H9 (cell line): ENCODE results near the gene RBM19. TPM values are rescaled to one million over a fixed set of nuclear protein-coding genes. Genes with fewer than 3 reads are reported as not detected.
A peak's percentile ranks its signal among the peaks of the same experiment; 100 is the strongest.

ENCODE experiments used
- DNase-seq: peaks from one replicate; pipeline ENCODE4 v3.0.0-alpha.2; 2017
- H2AFZ ChIP-seq: one replicate; pipeline ENCODE4 v1.6.1; 2013; ENCODE audit warnings: mild to moderate bottlenecking, low read length, control low read depth, moderate library complexity
- H2AK5ac ChIP-seq: 2 replicates; pipeline ENCODE4 v1.6.1; 2013; ENCODE audit warnings: low read length, control low read depth, mixed read lengths; ENCODE audit not compliant: insufficient read length
- H2BK120ac ChIP-seq: one replicate; pipeline ENCODE4 v1.6.1; 2013; ENCODE audit warnings: low read depth, mild to moderate bottlenecking, low read length, control low read depth, inconsistent platforms; ENCODE audit not compliant: poor library complexity, severe bottlenecking
- H2BK12ac ChIP-seq: 2 replicates; pipeline ENCODE4 v1.6.1; 2013; ENCODE audit warnings: low read length, control low read depth, mixed read lengths, low read depth; ENCODE audit not compliant: insufficient read length
- H2BK15ac ChIP-seq: 2 replicates; pipeline ENCODE4 v1.6.1; 2013; ENCODE audit warnings: low read depth, low read length, control low read depth
- H2BK20ac ChIP-seq: one replicate; pipeline ENCODE4 v1.6.1; 2013; ENCODE audit warnings: low read depth, mild to moderate bottlenecking, low read length, control low read depth, inconsistent platforms; ENCODE audit not compliant: poor library complexity, severe bottlenecking
- H2BK5ac ChIP-seq: 2 replicates; pipeline ENCODE4 v1.6.1; 2013; ENCODE audit warnings: low read length, control low read depth, mixed read lengths; ENCODE audit not compliant: insufficient read length
- H3K14ac ChIP-seq: 2 replicates; pipeline ENCODE4 v1.6.1; 2013; ENCODE audit warnings: low read length, control low read depth; ENCODE audit not compliant: insufficient read depth
- H3K18ac ChIP-seq: 2 replicates; pipeline ENCODE4 v1.6.1; 2013; ENCODE audit warnings: low read depth, mild to moderate bottlenecking, mixed read lengths, low read length, control low read depth; ENCODE audit not compliant: insufficient read length
- H3K23ac ChIP-seq: 2 replicates; pipeline ENCODE4 v1.6.1; 2013; ENCODE audit warnings: low read length, control low read depth, mixed read lengths, low read depth; ENCODE audit not compliant: insufficient read length
- H3K23me2 ChIP-seq: 2 replicates; pipeline ENCODE4 v1.6.1; 2013; ENCODE audit warnings: low read depth, mild to moderate bottlenecking, mixed read lengths, low read length, control low read depth; ENCODE audit not compliant: insufficient read length, poor library complexity, severe bottlenecking
- H3K27ac ChIP-seq: 2 replicates; pipeline ENCODE4 v1.5.1; 2013; ENCODE audit warnings: low read length, control low read depth, mixed read lengths, low read depth; ENCODE audit not compliant: insufficient read length
- H3K27me3 ChIP-seq: 2 replicates; pipeline ENCODE4 v1.6.1; 2013; ENCODE audit warnings: low read length, control low read depth, inconsistent platforms; ENCODE audit not compliant: insufficient read depth
- H3K4ac ChIP-seq: 2 replicates; pipeline ENCODE4 v1.6.1; 2013; ENCODE audit warnings: low read depth, mild to moderate bottlenecking, control low read depth, inconsistent platforms, low read length, moderate library complexity
- H3K4me1 ChIP-seq: 2 replicates; pipeline ENCODE4 v1.6.1; 2013; ENCODE audit warnings: low read length, control low read depth, inconsistent platforms; ENCODE audit not compliant: insufficient read depth
- H3K4me2 ChIP-seq: 2 replicates; pipeline ENCODE4 v1.6.1; 2013; ENCODE audit warnings: low read length, control low read depth, mixed read lengths; ENCODE audit not compliant: insufficient read length, insufficient read depth
- H3K56ac ChIP-seq: 2 replicates; pipeline ENCODE4 v1.6.1; 2013; ENCODE audit warnings: low read depth, mild to moderate bottlenecking, mixed read lengths, low read length, control low read depth; ENCODE audit not compliant: insufficient read length
- H3K79me1 ChIP-seq: 2 replicates; pipeline ENCODE4 v1.6.1; 2013; ENCODE audit warnings: low read depth, mild to moderate bottlenecking, moderate library complexity, low read length, control low read depth, inconsistent platforms; ENCODE audit not compliant: insufficient read depth, poor library complexity, severe bottlenecking
- H3K79me2 ChIP-seq: 2 replicates; pipeline ENCODE4 v1.6.1; 2013; ENCODE audit warnings: low read length, control low read depth, inconsistent platforms; ENCODE audit not compliant: insufficient read depth
- H3K9ac ChIP-seq: 2 replicates; pipeline ENCODE4 v1.6.1; 2013; ENCODE audit warnings: low read length, control low read depth, mixed read lengths; ENCODE audit not compliant: insufficient read length; ENCODE audit errors: extremely low read depth
- H3K9me3 ChIP-seq: one replicate; pipeline ENCODE4 v1.6.1; 2013; ENCODE audit warnings: low read depth, low read length, inconsistent platforms; ENCODE audit not compliant: control insufficient read depth
- H3T11ph ChIP-seq: one replicate; pipeline ENCODE4 v1.6.1; 2013; ENCODE audit warnings: mild to moderate bottlenecking, low read length, control low read depth, inconsistent platforms
- H4K20me1 ChIP-seq: one replicate; pipeline ENCODE4 v1.6.1; 2013; ENCODE audit not compliant: control insufficient read depth, insufficient read length, insufficient read depth
- H4K5ac ChIP-seq: 2 replicates; pipeline ENCODE4 v1.6.1; 2013; ENCODE audit warnings: low read depth, mild to moderate bottlenecking, mixed read lengths, low read length, control low read depth; ENCODE audit not compliant: insufficient read length
- H4K8ac ChIP-seq: replicated peaks from 2 replicates; pipeline ENCODE4 v1.6.1; 2013; ENCODE audit warnings: low read length, control low read depth, mixed read lengths, low read depth; ENCODE audit not compliant: insufficient read length
- H4K91ac ChIP-seq: 2 replicates; pipeline ENCODE4 v1.6.1; 2013; ENCODE audit warnings: low read depth, mild to moderate bottlenecking, moderate library complexity, mixed read lengths, low read length, control low read depth; ENCODE audit not compliant: insufficient read length
- H3K27ac Mint-ChIP-seq, 3 experiments: 2 replicates in 2 of 3; 3 replicates in 1 of 3; pipeline ENCODE4 v1.8.0; 2020 to 2021; ENCODE audit warnings: mixed read lengths in 3 of 3, mild to moderate bottlenecking in 1 of 3, moderate library complexity in 1 of 3
- H3K27me3 Mint-ChIP-seq: 2 replicates; pipeline ENCODE4 v1.8.0; 2021; ENCODE audit warnings: low read depth, mild to moderate bottlenecking, moderate library complexity, mixed read lengths
- H3K36me3 Mint-ChIP-seq, 3 experiments: 2 replicates in 2 of 3; 3 replicates in 1 of 3; pipeline ENCODE4 v1.8.0; 2020 to 2021; ENCODE audit warnings: low read depth in 3 of 3, mixed read lengths in 3 of 3; ENCODE audit not compliant: insufficient read depth in 1 of 3
- H3K4me1 Mint-ChIP-seq, 2 experiments: 2 replicates each; pipeline ENCODE4 v1.8.0; 2020; ENCODE audit warnings: mixed read lengths in 2 of 2
- H3K4me3 Mint-ChIP-seq, 2 experiments: 2 replicates in 1 of 2; 3 replicates in 1 of 2; pipeline ENCODE4 v1.8.0; 2020 to 2021; ENCODE audit warnings: mild to moderate bottlenecking in 2 of 2, mixed read lengths in 2 of 2, moderate library complexity in 1 of 2
- H3K9me3 Mint-ChIP-seq, 2 experiments: 2 replicates in 1 of 2; 3 replicates in 1 of 2; pipeline ENCODE4 v1.8.0; 2020; ENCODE audit warnings: mild to moderate bottlenecking in 2 of 2, mixed read lengths in 2 of 2, moderate library complexity in 1 of 2
- WGBS: extraction: QIAGEN DNeasy Blood & Tissue Kit; methylation state at CpG from one replicate; pipeline ENCODE4 v1.1.7; 2013; ENCODE audit warnings: missing lambda C conversion rate, low lambda C conversion rate, mixed read lengths; ENCODE audit not compliant: insufficient read length; ENCODE audit errors: extremely low coverage; 5-methylcytosine and 5-hydroxymethylcytosine counted together
- total RNA-seq: library from RNA; stranded (reverse); gene quantifications from 2 replicates; pipeline ENCODE4 v1.2.1, GENCODE V29; 2021
- TF ChIP-seq, protein P1 (sequence below): fragments of 200-600 bp; sonication (generic); conservative IDR thresholded peaks from 3 replicates; pipeline ENCODE4 v1.8.0; 2021; ENCODE audit warnings: antibody characterized with exemption, mild to moderate bottlenecking

The RBM19 gene
- total RNA-seq, 1 experiment from 2014 or later = 32.2 TPM

DNA sequence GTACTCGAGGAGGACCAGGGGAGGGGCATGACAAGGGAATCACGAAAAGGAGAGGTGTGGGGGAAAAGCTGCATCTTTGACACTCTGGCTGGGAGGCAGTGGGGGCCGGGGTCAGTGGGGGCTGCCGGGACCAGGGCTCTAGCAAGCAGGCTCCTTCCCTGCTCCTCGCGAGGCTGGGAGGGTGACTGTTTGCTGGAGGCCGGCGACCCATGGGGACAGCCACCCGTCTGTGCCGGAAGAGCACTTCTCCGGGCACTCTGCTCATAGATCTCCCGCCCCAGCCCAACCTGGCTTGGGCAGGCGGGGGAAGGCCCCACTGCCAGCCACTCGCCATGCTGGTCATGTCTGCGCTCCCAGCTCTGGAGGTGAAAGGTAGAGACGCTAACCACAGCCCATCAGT is 130.7 kb downstream of the RBM19 start:
- Histone ChIP-seq H2AFZ (no peak overlapping the region), H3K23me2 (no peaks in the 10 kb centered on the region), H3K9ac (no peak overlapping the region), H2BK5ac (no peak overlapping the region), H4K5ac (no peak overlapping the region), H3K27ac (no peak overlapping the region), H3K4me1 (no peaks in the 10 kb centered on the region), H3K79me2 (no peaks in the 10 kb centered on the region), H3K4ac (no peak overlapping the region), H4K20me1 (no peaks in the 10 kb centered on the region), H3K27me3 (no peaks in the 10 kb centered on the region), H2AK5ac (no peak overlapping the region), H4K91ac (no peak overlapping the region), H2BK12ac (no peak overlapping the region), H3K14ac (no peak overlapping the region), H3K23ac (no peak overlapping the region), H3T11ph (no peak overlapping the region), H3K79me1 (no peaks in the 10 kb centered on the region), H3K9me3 (no peaks in the 10 kb centered on the region), H3K18ac (no peak overlapping the region), H3K56ac (no peak overlapping the region), H2BK20ac (no peak overlapping the region), H2BK120ac (no peak overlapping the region), H2BK15ac (no peak overlapping the region), H4K8ac (no peak overlapping the region), H3K4me2 (no peak overlapping the region)
- no CpG with 5 or more reads among the region's 16 CpGs for WGBS
- no peak for DNase-seq
- H3K4me3 Mint-ChIP-seq = no peak overlapping the region
- no peaks in the 10 kb centered on the region for H3K27me3 Mint-ChIP-seq
- H3K36me3 Mint-ChIP-seq = peaks cover 0 to 2% (median 0%) of the 10 kb centered on the region in 3 experiments; a peak in 1 of 7 replicates
- no peaks in the 10 kb centered on the region for H3K9me3 Mint-ChIP-seq
- H3K4me1 Mint-ChIP-seq = peaks cover 13 to 24% of the 10 kb centered on the region in 2 experiments
- TF ChIP-seq, protein P1, sequence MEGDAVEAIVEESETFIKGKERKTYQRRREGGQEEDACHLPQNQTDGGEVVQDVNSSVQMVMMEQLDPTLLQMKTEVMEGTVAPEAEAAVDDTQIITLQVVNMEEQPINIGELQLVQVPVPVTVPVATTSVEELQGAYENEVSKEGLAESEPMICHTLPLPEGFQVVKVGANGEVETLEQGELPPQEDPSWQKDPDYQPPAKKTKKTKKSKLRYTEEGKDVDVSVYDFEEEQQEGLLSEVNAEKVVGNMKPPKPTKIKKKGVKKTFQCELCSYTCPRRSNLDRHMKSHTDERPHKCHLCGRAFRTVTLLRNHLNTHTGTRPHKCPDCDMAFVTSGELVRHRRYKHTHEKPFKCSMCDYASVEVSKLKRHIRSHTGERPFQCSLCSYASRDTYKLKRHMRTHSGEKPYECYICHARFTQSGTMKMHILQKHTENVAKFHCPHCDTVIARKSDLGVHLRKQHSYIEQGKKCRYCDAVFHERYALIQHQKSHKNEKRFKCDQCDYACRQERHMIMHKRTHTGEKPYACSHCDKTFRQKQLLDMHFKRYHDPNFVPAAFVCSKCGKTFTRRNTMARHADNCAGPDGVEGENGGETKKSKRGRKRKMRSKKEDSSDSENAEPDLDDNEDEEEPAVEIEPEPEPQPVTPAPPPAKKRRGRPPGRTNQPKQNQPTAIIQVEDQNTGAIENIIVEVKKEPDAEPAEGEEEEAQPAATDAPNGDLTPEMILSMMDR = no peak
- peak overlapping the region in 2 of 3 experiments; percentile 70 to 87; a peak in 4 of 7 replicates for H3K27ac Mint-ChIP-seq
